WI38 (cell line): ENCODE data around the gene NHSL2.

Experiments
- H3K4me3 ChIP-seq: 2 replicates; pipeline ENCODE4 v1.5.1; 2011; ENCODE audit warnings: low read depth, mild to moderate bottlenecking, control low read depth, low read length
- TF ChIP-seq, protein P1 (sequence below): IDR thresholded peaks from 2 replicates; pipeline ENCODE4 v1.5.1; 2012; ENCODE audit warnings: low read depth, mild to moderate bottlenecking, control low read depth, low read length

The NHSL2 gene

DNA sequence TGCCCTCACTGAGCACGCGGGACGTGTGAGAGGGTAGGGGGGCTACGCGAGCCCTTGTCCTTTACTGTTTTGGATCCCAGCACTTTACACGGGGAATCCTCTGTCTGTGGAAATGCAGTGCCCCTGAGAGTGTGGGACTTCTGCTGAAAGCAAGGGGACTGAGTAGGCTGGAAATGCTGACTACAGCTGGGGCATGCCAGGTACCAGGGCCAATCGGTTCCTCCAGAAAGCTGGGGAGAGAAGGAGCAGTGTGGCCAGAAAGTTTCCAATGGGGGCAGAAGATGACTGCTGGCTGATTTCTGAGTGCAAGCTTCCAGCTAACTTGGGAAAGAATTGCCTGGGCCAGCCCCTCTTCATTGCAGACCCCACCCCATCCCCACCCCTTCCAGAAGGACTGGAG lies 1.5 kb downstream of the NHSL2 start:
- TF ChIP-seq, protein P1, sequence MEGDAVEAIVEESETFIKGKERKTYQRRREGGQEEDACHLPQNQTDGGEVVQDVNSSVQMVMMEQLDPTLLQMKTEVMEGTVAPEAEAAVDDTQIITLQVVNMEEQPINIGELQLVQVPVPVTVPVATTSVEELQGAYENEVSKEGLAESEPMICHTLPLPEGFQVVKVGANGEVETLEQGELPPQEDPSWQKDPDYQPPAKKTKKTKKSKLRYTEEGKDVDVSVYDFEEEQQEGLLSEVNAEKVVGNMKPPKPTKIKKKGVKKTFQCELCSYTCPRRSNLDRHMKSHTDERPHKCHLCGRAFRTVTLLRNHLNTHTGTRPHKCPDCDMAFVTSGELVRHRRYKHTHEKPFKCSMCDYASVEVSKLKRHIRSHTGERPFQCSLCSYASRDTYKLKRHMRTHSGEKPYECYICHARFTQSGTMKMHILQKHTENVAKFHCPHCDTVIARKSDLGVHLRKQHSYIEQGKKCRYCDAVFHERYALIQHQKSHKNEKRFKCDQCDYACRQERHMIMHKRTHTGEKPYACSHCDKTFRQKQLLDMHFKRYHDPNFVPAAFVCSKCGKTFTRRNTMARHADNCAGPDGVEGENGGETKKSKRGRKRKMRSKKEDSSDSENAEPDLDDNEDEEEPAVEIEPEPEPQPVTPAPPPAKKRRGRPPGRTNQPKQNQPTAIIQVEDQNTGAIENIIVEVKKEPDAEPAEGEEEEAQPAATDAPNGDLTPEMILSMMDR = no peak
- no peak overlapping the region for H3K4me3 ChIP-seq

DNA sequence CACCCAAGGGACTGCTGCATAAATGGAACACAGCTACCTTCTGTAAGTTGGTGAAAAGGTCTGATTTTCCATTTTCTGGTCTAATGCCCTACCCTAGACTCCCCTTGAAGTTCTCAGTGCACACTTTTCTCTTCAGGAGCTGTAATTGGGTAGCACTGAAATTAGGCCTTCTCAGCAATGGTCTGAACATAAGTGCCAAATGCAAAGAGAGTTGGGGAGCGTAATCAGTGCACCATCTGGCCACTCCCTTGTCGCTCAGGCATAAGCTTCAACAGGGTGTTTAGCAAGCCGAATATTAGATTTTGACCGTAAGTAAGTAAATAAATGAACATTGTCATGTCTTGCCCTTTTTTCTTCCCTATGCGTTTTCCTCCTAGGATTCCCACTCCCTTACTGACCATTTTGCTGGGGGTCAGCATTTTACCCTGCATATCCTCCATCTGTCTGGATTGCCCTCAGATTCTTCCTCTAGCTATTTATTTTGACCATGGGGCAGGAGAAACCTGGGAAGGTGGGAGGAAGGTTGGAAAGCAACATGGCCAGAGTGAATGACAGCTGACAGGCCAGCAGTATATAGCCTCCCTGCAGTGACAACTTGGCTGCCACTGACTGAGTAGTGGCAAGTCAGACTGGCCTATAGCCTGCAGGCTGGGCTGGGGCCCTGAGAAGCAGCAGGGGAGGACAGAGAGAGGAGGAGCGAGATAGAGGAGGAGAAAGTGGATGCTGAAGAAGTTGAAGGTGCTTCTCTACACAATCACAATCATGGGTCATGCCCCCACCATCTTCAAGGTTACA lies 2.7 kb downstream of the NHSL2 start:
- no peak overlapping the region for H3K4me3 ChIP-seq
- TF ChIP-seq, protein P1 = no peak

DNA sequence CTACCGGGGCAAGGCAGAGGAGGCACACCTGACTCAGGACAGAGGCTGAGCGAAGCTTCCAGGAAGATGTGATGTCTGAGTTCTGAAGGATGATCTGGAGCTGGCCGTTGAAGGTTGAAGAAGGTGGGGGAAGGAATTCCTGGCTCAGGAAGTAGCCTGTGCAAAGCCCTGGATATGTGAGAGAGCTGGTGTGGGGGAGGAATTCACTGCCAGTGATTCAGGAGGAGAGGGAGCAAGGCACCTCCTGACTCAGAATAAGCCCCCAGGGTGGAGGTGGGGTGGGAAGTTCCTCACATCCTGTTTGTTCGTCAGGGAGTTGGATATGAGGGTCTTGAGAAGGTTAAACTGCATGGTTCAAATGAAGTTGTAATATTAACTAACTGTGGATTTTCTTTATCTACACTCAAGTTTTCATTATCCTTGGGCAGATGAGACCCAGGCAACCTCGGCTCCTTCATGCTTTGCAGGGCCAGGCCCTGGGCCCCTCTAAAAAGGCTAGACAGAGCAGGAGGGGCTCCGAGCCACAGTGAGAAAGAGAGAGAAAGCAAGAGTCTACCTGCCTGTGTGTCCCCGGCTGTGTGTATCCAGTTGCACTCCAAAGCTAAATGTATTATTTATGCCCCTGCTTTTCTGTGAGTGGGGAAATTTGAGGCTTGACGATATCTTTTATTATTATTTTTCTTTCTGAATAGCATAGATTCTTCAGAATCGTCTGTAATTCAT lies 7.1 kb downstream of the NHSL2 start:
- TF ChIP-seq, protein P1 = no peak
- no peak overlapping the region for H3K4me3 ChIP-seq

DNA sequence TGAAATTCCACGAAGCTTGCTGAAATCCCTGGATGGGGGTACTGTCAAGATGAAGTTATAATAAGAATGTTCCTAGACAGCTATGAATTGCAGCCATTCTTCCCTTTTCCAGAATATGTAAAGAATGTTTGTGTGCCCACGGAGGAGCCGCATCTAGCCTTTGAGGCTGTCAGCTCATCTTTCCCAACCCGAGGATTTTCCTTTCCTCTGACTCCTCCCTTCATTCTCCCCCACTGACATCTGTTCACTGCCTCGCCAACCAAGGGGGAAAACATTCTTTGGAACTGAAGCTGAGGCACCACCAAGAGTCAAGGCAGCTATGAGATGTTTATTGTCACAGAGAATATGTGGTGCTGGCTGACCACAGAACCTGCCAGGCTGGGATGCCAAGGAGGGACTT lies 8.8 kb downstream of the NHSL2 start:
- TF ChIP-seq, protein P1 = no peak
- no peak overlapping the region for H3K4me3 ChIP-seq

DNA sequence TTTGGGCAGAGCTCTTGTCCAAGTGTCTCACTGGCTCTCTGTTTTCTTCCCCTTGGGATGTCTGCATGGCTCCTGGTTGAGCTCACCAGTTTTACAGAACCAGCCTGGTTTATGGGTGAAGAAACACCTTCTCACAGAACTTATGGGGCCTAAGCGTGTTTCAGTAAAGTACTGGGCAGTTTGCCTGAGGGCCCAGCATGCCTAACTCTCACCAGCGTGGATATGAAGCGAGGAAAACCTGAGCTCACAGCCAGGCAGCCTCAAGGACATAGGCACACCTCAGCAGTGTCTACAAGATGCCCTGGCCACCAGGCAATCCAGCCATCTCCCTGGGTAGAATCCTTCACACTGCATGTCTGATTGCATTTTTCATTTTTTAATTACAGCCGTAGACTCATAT lies 9.2 kb downstream of the NHSL2 start:
- no peak overlapping the region for H3K4me3 ChIP-seq
- TF ChIP-seq, protein P1 = no peak

DNA sequence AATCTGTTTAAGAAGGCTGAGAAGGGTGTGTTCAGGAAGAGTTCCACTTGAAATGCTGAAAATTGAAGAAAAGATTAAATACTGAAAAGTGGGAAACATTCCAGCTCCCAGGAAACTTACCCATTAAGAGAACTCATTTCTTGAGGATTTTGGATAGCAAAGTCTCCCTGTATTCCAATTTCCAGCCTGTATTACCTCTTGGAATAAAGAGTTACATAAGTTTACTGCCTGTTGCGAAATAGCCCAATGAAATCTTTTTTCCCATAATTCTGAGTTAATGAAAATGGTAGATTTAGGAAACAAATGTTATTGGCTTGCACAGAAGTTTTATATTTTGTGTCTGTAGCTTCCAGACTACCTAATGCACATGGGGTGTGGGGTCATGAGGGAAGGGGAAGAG lies 12.0 kb downstream of the NHSL2 start:
- H3K4me3 ChIP-seq = no peak overlapping the region
- TF ChIP-seq, protein P1 = no peak

DNA sequence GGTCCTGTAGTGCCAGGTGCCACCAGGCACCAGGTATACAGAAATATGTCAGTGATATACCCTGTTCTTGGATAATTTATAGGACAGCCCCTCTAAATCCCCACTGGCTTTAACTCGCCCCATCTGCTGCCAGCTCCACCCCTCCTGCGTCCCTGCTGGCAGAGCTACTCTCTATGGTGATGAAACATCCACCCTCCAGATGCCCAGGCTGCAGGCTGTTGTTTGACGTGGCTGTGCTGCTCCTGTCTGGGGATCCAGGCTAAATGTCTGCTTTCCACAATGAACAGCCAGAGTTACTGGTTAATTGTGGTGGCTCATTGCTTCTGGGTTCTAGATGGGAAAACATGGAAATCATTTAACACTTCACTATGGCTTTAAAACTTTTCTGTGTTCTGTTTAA lies 12.9 kb downstream of the NHSL2 start:
- TF ChIP-seq, protein P1 = no peak
- H3K4me3 ChIP-seq = no peak overlapping the region
